HCT116 (cell line): ENCODE measurements around the gene ITGAV.

Experiments
- EZH2 ChIP-seq: fragments of 200-600 bp; sonication (generic); IDR thresholded peaks from 2 replicates; pipeline ENCODE4 v1.6.1; 2017; ENCODE audit warnings: antibody characterized with exemption, mixed run types
- EZH2phosphoT487 ChIP-seq: fragments of 200-600 bp; IDR thresholded peaks from 2 replicates; pipeline ENCODE4 v1.6.1; 2018; ENCODE audit warnings: antibody characterized with exemption, borderline replicate concordance
- JUND ChIP-seq: IDR thresholded peaks from 2 replicates; pipeline ENCODE4 v1.6.1; 2012
- POLR2AphosphoS5 ChIP-seq: IDR thresholded peaks from 2 replicates; pipeline ENCODE4 v1.6.1; 2011; ENCODE audit warnings: mild to moderate bottlenecking, low read depth, low read length, moderate library complexity
- SRF ChIP-seq: IDR thresholded peaks from 2 replicates; pipeline ENCODE4 v1.6.1; 2012; ENCODE audit warnings: low read depth
- TCF7L2 ChIP-seq: IDR thresholded peaks from 2 replicates; pipeline ENCODE4 v1.7.0; 2011; ENCODE audit warnings: borderline replicate concordance, inconsistent platforms; ENCODE audit not compliant: insufficient read depth, insufficient read length; ENCODE audit errors: extremely low read depth
- YY1 ChIP-seq: IDR thresholded peaks from 2 replicates; pipeline ENCODE4 v1.6.1; 2011; ENCODE audit warnings: low read length, low read depth, moderate library complexity, mild to moderate bottlenecking; ENCODE audit not compliant: insufficient replicate concordance; ENCODE audit errors: extremely low read depth
- ZNF274 ChIP-seq: fragments of 200-500 bp; sonication (Bioruptor generic); IDR thresholded peaks from 2 replicates; pipeline ENCODE4 v1.6.1; 2014; ENCODE audit warnings: mild to moderate bottlenecking, low read depth, low read length, inconsistent platforms
- TF ChIP-seq, protein P1 (sequence below), 3 experiments: fragments of 200-600 bp in 1 of 3; sonication (generic) in 1 of 3; IDR thresholded peaks in 2 of 3; conservative IDR thresholded peaks in 1 of 3; 2 replicates each; pipeline ENCODE4 v1.5.1; 2012 to 2017; ENCODE audit warnings: low read depth in 2 of 3, low read length in 2 of 3, antibody characterized with exemption in 1 of 3, borderline replicate concordance in 1 of 3, control low read depth in 1 of 3, mild to moderate bottlenecking in 1 of 3, mixed read lengths in 1 of 3, mixed run types in 1 of 3, moderate library complexity in 1 of 3; ENCODE audit not compliant: insufficient read depth in 1 of 3

DNA sequence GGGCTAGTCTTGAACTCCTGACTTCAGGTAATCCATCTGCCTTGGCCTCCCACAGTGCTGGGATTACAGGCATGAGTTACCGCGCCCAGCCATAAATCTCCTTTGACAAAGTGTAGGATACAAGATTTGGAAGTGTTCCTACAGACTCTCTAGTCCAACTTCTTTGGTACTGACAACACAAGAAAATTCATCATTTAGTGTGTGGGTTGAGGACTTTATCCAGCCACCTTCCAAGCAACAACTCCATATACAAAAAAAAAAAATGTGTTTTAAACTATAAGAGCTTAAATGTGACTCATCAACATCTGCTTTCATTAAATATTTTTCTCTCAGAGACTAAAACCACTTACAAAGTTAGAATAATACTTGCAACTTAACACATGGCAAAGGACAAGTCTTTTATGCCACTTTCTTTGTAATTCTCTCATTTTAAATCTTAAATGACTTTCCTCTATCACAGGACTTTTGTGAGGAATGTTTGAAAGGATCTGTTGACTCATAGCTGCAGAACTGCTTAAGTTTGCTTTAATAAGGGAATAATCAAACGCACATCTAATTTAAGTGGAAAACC, 46.2 kb upstream of the ITGAV start:
- TF ChIP-seq JUND (no peak), TCF7L2 (no peak), ZNF274 (no peak), SRF (no peak), POLR2AphosphoS5 (no peak), EZH2 (no peak), EZH2phosphoT487 (no peak), YY1 (no peak)
- TF ChIP-seq, protein P1, sequence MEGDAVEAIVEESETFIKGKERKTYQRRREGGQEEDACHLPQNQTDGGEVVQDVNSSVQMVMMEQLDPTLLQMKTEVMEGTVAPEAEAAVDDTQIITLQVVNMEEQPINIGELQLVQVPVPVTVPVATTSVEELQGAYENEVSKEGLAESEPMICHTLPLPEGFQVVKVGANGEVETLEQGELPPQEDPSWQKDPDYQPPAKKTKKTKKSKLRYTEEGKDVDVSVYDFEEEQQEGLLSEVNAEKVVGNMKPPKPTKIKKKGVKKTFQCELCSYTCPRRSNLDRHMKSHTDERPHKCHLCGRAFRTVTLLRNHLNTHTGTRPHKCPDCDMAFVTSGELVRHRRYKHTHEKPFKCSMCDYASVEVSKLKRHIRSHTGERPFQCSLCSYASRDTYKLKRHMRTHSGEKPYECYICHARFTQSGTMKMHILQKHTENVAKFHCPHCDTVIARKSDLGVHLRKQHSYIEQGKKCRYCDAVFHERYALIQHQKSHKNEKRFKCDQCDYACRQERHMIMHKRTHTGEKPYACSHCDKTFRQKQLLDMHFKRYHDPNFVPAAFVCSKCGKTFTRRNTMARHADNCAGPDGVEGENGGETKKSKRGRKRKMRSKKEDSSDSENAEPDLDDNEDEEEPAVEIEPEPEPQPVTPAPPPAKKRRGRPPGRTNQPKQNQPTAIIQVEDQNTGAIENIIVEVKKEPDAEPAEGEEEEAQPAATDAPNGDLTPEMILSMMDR (IDR thresholded peaks at IDR 0.05 in 2 of 3, conservative IDR thresholded peaks at IDR 0.05 in 1 of 3; ENCODE audit: borderline replicate concordance in 1 of 3, insufficient read depth in 1 of 3, low read depth in 2 of 3, low read length in 2 of 3) = no peak
